Suprapubic skin (tissue), 4 donors: Measurements from ENCODE around the gene CHI3L1.

Experiments used
- POLR2A ChIP-seq, 2 donors: fragments of 450-650 bp; IDR thresholded peaks; one replicate each; pipeline ENCODE4 v1.6.1; 2017; ENCODE audit warnings: antibody characterized with exemption in 2 of 2, mild to moderate bottlenecking in 2 of 2, moderate library complexity in 2 of 2
- POLR2AphosphoS5 ChIP-seq, 3 donors: sonication (generic); formaldehyde crosslinking; IDR thresholded peaks; one replicate each; pipeline ENCODE4 v1.6.1; 2017; ENCODE audit warnings: antibody characterized with exemption in 3 of 3
- TF ChIP-seq, protein P1 (sequence below), 2 donors: fragments of 200-600 bp in 1 of 2; fragments of 450-650 bp in 1 of 2; sonication (generic) in 1 of 2; IDR thresholded peaks; one replicate each; pipeline ENCODE4 v1.5.1; 2016 to 2019; ENCODE audit warnings: antibody characterized with exemption in 2 of 2, mild to moderate bottlenecking in 1 of 2, moderate library complexity in 1 of 2

DNA sequence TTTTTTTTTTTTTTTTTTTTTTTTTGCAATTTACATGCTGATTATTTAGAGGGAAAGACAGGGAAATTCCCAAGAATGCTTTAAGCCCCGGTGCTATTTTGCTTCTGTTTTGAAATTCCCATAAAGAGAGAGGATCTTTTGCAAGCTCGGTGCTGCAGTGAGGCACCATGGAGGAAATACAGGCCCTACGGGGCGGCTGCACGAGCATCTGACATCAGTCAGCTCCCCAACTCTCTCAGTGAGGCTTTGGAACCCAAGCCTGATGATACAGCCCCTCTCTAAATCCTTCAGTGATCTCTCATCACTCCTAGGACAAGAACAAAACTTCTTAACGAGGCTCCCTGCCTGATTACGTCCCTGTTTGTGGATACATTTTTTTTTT lies 791 bp upstream of the CHI3L1 start:
- TF ChIP-seq, protein P1, sequence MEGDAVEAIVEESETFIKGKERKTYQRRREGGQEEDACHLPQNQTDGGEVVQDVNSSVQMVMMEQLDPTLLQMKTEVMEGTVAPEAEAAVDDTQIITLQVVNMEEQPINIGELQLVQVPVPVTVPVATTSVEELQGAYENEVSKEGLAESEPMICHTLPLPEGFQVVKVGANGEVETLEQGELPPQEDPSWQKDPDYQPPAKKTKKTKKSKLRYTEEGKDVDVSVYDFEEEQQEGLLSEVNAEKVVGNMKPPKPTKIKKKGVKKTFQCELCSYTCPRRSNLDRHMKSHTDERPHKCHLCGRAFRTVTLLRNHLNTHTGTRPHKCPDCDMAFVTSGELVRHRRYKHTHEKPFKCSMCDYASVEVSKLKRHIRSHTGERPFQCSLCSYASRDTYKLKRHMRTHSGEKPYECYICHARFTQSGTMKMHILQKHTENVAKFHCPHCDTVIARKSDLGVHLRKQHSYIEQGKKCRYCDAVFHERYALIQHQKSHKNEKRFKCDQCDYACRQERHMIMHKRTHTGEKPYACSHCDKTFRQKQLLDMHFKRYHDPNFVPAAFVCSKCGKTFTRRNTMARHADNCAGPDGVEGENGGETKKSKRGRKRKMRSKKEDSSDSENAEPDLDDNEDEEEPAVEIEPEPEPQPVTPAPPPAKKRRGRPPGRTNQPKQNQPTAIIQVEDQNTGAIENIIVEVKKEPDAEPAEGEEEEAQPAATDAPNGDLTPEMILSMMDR (IDR thresholded peaks at IDR 0.05): no peak
- no peak for TF ChIP-seq POLR2A (IDR thresholded peaks at IDR 0.05)
- TF ChIP-seq POLR2AphosphoS5 (IDR thresholded peaks at IDR 0.05): no peak
